Measurements from ENCODE around the gene CELF4.

DNA sequence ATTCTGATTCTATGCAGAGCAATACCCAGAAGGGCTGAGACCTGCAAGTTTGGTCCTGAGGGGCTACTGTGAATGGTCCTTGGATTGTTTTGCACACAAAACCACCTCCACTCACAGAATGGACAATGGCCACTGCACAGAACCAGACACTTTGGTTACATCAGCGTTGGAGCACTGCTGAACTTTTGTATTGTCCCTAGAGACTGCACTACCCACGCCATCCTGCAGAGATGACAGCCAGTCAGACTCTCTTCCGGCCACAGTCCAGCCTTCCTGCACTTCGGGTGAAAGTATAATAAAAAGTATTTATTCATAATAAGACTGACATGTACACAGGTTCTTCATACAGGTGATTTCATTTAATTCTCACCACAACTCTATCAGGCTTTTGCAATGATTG lies 35.7 kb downstream of the CELF4 start:
- TF ChIP-seq POLR2A (IDR thresholded peaks at IDR 0.05) (no peak), POLR2AphosphoS5 (IDR thresholded peaks at IDR 0.05) (no peak), EP300 (IDR thresholded peaks at IDR 0.05) (no peak)
- TF ChIP-seq, protein P1, sequence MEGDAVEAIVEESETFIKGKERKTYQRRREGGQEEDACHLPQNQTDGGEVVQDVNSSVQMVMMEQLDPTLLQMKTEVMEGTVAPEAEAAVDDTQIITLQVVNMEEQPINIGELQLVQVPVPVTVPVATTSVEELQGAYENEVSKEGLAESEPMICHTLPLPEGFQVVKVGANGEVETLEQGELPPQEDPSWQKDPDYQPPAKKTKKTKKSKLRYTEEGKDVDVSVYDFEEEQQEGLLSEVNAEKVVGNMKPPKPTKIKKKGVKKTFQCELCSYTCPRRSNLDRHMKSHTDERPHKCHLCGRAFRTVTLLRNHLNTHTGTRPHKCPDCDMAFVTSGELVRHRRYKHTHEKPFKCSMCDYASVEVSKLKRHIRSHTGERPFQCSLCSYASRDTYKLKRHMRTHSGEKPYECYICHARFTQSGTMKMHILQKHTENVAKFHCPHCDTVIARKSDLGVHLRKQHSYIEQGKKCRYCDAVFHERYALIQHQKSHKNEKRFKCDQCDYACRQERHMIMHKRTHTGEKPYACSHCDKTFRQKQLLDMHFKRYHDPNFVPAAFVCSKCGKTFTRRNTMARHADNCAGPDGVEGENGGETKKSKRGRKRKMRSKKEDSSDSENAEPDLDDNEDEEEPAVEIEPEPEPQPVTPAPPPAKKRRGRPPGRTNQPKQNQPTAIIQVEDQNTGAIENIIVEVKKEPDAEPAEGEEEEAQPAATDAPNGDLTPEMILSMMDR (IDR thresholded peaks at IDR 0.05) = no peak
